GM12878 (cell line): ENCODE data around the gene EIF4H. TPM values are rescaled to one million over a fixed set of nuclear protein-coding genes. Genes with fewer than 3 reads are reported as not detected.
A peak's percentile ranks its signal among the peaks of the same experiment; 100 is the strongest.

ENCODE experiments used
- BACH1 ChIP-seq: fragments of 450-650 bp; IDR thresholded peaks from 2 replicates; pipeline ENCODE4 v1.6.1; 2017; ENCODE audit warnings: mild to moderate bottlenecking, borderline replicate concordance
- DPF2 ChIP-seq: fragments of 450-650 bp; IDR thresholded peaks from 2 replicates; pipeline ENCODE4 v1.6.1; 2017; ENCODE audit warnings: mild to moderate bottlenecking
- EED ChIP-seq: sonication (generic); IDR thresholded peaks from 2 replicates; pipeline ENCODE4 v1.6.1; 2016; ENCODE audit warnings: antibody characterized with exemption, low read depth
- EGR1 ChIP-seq, 2 experiments: IDR thresholded peaks; 1 replicate in 1 of 2; 2 replicates in 1 of 2; pipeline ENCODE4 v1.6.1; 2011 to 2012; ENCODE audit warnings: low read depth in 2 of 2, low read length in 2 of 2, borderline replicate concordance in 1 of 2, mild to moderate bottlenecking in 1 of 2, moderate library complexity in 1 of 2
- HDAC2 ChIP-seq: fragments of 200-600 bp; sonication (generic); IDR thresholded peaks from 2 replicates; pipeline ENCODE4 v1.6.1; 2017
- HSF1 ChIP-seq: fragments of 150-350 bp; IDR thresholded peaks from 2 replicates; pipeline ENCODE4 v1.6.1; 2014; ENCODE audit warnings: mild to moderate bottlenecking, low read depth, low read length
- JUNB ChIP-seq: IDR thresholded peaks from 2 replicates; pipeline ENCODE4 v1.6.1; 2016; ENCODE audit warnings: antibody characterized with exemption, mild to moderate bottlenecking
- MEF2A ChIP-seq: IDR thresholded peaks from 2 replicates; pipeline ENCODE4 v1.6.1; 2011; ENCODE audit warnings: low read depth, mild to moderate bottlenecking, low read length, moderate library complexity; ENCODE audit not compliant: insufficient read depth
- PRDM15 ChIP-seq: fragments of 450-650 bp; formaldehyde crosslinking; IDR thresholded peaks from 2 replicates; pipeline ENCODE4 v1.4.0; 2020; ENCODE audit warnings: mild to moderate bottlenecking, moderate library complexity
- RB1 ChIP-seq: fragments of 450-650 bp; formaldehyde crosslinking; IDR thresholded peaks from 2 replicates; pipeline ENCODE4 v1.6.1; 2017; ENCODE audit warnings: mild to moderate bottlenecking, borderline replicate concordance
- RCOR1 ChIP-seq: conservative IDR thresholded peaks from 2 replicates; pipeline ENCODE4 v1.6.1; 2012; ENCODE audit warnings: low read depth, low read length, improper control_type of control experiment
- RELA ChIP-seq: fragments of 450-650 bp; IDR thresholded peaks from 2 replicates; pipeline ENCODE4 v1.8.0; 2014; ENCODE audit warnings: borderline replicate concordance; ENCODE audit not compliant: partially characterized antibody
- SMC3 ChIP-seq: IDR thresholded peaks from 2 replicates; pipeline ENCODE4 v1.6.1; 2011; ENCODE audit warnings: low read length, improper control_type of control experiment, borderline replicate concordance
- SPI1 ChIP-seq: IDR thresholded peaks from 2 replicates; pipeline ENCODE4 v1.6.1; 2011; ENCODE audit warnings: low read depth, mild to moderate bottlenecking, low read length, moderate library complexity, borderline replicate concordance; ENCODE audit not compliant: insufficient read depth
- SREBF2 ChIP-seq: IDR thresholded peaks from 2 replicates; pipeline ENCODE4 v1.6.1; 2012; ENCODE audit warnings: mild to moderate bottlenecking, low read length
- STAT1 ChIP-seq: fragments of 450-650 bp; conservative IDR thresholded peaks from 2 replicates; pipeline ENCODE4 v1.6.1; 2014; ENCODE audit warnings: antibody characterized with exemption, mild to moderate bottlenecking
- ZBTB4 ChIP-seq: fragments of 450-650 bp; formaldehyde crosslinking; IDR thresholded peaks from 2 replicates; pipeline ENCODE4 v1.4.0; 2022; ENCODE audit warnings: mild to moderate bottlenecking, moderate library complexity
- ZNF384 ChIP-seq: IDR thresholded peaks from 2 replicates; pipeline ENCODE4 v1.6.1; 2012; ENCODE audit warnings: low read depth, mild to moderate bottlenecking, low read length, improper control_type of control experiment, borderline replicate concordance
- polyA plus RNA-seq, 11 experiments: library from polyadenylated mRNA; depleted of rRNA in 4 of 11; unstranded in 6 of 11; stranded (reverse) in 5 of 11; fragments of >200 nt; fragmentation: Nextera tagmentation in 4 of 11; fragmentation: Illumina TruSeq in 1 of 11; extraction: Ambion mirVana in 4 of 11; extraction: Trizol in 1 of 11; gene quantifications; 1 replicate in 1 of 11; 2 replicates in 10 of 11; pipeline versions ENCODE4 v1.2.1 to v1.2.3, GENCODE V29; 2011 to 2016; ENCODE audit warnings: inconsistent platforms in 2 of 11, missing spikeins in 2 of 11, low read depth in 1 of 11
- total RNA-seq, 4 experiments: library from RNA; depleted of rRNA in 3 of 4; stranded (reverse); fragments of >200 nt in 3 of 4; fragmentation: Illumina TruSeq in 1 of 4; extraction: Trizol in 1 of 4; gene quantifications; 2 replicates each; pipeline versions ENCODE4 v1.2.1 to v1.2.3, GENCODE V29; 2013 to 2021

The EIF4H gene
- total and polyA plus RNA-seq, 10 of the 15 experiments (the other 5 are each of a cell fraction or from before 2014, with no cell fraction given), result 9.9 to 443 (median 258) TPM

GRCh38 chr7:74230446-74231231, 56.5 kb downstream of the EIF4H start (continued):
- peak; percentile 89 for TF ChIP-seq EED
- TF ChIP-seq DPF2, result peak; percentile 82; the same call in 1 of the 2 replicates
- TF ChIP-seq STAT1, result no peak
- peak; percentile 88; the same call in 1 of the 2 replicates for TF ChIP-seq HSF1
- TF ChIP-seq ZNF384, result peak; percentile 41; the same call in 1 of the 2 replicates
- peak; percentile 49 for TF ChIP-seq RELA
- TF ChIP-seq SPI1, result peak; percentile 95
- TF ChIP-seq MEF2A, result no peak
- no peak for TF ChIP-seq SMC3
- no peak for TF ChIP-seq RB1
- TF ChIP-seq EGR1 (IDR thresholded peaks at IDR 0.05; ENCODE audit: borderline replicate concordance in 1 of 2, low read depth in 2 of 2, low read length in 2 of 2), result peak in 1 of 2 experiments; percentile 78; a peak in 2 of 3 replicates
- TF ChIP-seq HDAC2, result no peak
- TF ChIP-seq PRDM15, result no peak
- TF ChIP-seq SREBF2, result no peak
- TF ChIP-seq JUNB, result peak; percentile 34; the same call in 1 of the 2 replicates
- TF ChIP-seq ZBTB4 (CRISPR knock-in tag), result no peak
- TF ChIP-seq RCOR1, result no peak
- TF ChIP-seq BACH1, result peak; percentile 46; the same call in 1 of the 2 replicates
